DMS153 treated with DMSO at 0.1 percent for 48 hours (cell line): ENCODE results near the gene MORC1.
A peak's percentile ranks its signal among the peaks of the same experiment; 100 is the strongest.

Experiments
- DNase-seq: peaks from one replicate; lab custom pipeline; 2025; ENCODE audit not compliant: unreplicated experiment; lab: John Stamatoyannopoulos, UW

MORC1 gene

GRCh38 chr3:109028753-109029152 lies 89.2 kb downstream of the MORC1 start:
- no peak for DNase-seq

GRCh38 chr3:109026821-109027220 lies 91.1 kb downstream of the MORC1 start:
- DNase-seq: no peak

GRCh38 chr3:109025896-109026295 lies 92.0 kb downstream of the MORC1 start:
- no peak for DNase-seq

- DNase-seq: peak; percentile 14
Observed at GRCh38 chr3:109023656-109024254, 94.2 kb downstream of the MORC1 start.

- DNase-seq: no peak
Observed at GRCh38 chr3:109023167-109023566, 94.8 kb downstream of the MORC1 start.

GRCh38 chr3:109021556-109021955 lies 96.4 kb downstream of the MORC1 start:
- no peak for DNase-seq

- DNase-seq: no peak
Observed at GRCh38 chr3:109018828-109019227, 99.1 kb downstream of the MORC1 start.

- no peak for DNase-seq
Observed at GRCh38 chr3:109005443-109005842, 112.5 kb downstream of the MORC1 start.

- no peak for DNase-seq
Observed at GRCh38 chr3:108998436-108998835, 119.5 kb downstream of the MORC1 start.

- no peak for DNase-seq
Observed at GRCh38 chr3:108985844-108986243, 132.1 kb downstream of the MORC1 start.

GRCh38 chr3:108983051-108983450 lies 134.9 kb downstream of the MORC1 start:
- DNase-seq: no peak

GRCh38 chr3:108976058-108976457 lies 141.9 kb downstream of the MORC1 start:
- DNase-seq: no peak

- DNase-seq: no peak
Observed at GRCh38 chr3:108973019-108973418, 144.9 kb downstream of the MORC1 start.

GRCh38 chr3:108972482-108972881 lies 145.5 kb downstream of the MORC1 start:
- no peak for DNase-seq

- DNase-seq: no peak
Observed at GRCh38 chr3:108970561-108970960, 147.4 kb downstream of the MORC1 start.

GRCh38 chr3:108966773-108967172 lies 151.2 kb downstream of the MORC1 start:
- DNase-seq: no peak

- DNase-seq: no peak
Observed at GRCh38 chr3:108959017-108959416, 158.9 kb downstream of the MORC1 start.

- DNase-seq: no peak
Observed at GRCh38 chr3:108953700-108954099, 164.2 kb downstream of the MORC1 start, which contains the start of gene GUCA1C. GUCA1C (minus strand) TSS chr3:108953879; CDS start chr3:108953762, 117 bp downstream.

GRCh38 chr3:108953210-108953609 lies 164.7 kb downstream of the MORC1 start:
- no peak for DNase-seq

- no peak for DNase-seq
Observed at GRCh38 chr3:108951820-108952501, 166.0 kb downstream of the MORC1 start.

- no peak for DNase-seq
Observed at GRCh38 chr3:108947855-108948254, 170.1 kb downstream of the MORC1 start.
